Medulla oblongata (tissue), 1 donor: Measurements from ENCODE around the gene BET1L.
"Not testable (repeated sequence)": the region's sequence is repeated elsewhere in the genome, so short reads cannot be mapped to it uniquely, and the experiment has no call there.

ENCODE experiments used
- DNase-seq: peaks from one replicate; pipeline ENCODE4 v3.0.0-alpha.2; 2015; ENCODE audit errors: extremely low spot score

The BET1L gene

GRCh38 chr11:196786-197731, 10.1 kb downstream of the BET1L start:
- DNase-seq = no peak

DNA sequence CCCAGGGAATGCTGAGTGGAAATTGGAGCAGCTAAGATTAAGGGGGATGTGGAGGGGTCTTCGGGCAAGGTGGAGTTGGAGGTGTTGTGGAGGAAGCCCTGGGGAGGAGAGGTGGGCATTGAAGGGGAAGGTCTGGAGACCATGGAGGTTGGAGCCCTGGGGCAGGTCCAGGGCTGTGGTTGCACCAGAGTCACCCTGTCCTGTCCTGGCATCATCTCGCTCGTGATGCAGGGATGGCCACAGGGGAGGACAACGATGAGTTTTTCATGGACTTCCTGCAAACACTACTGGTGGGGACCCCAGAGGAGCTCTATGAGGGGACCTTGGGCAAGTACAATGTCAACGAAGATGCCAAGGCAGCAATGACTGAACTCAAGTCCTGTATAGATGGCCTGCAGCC, 13.7 kb downstream of the BET1L start:
- DNase-seq = not testable (repeated sequence)

- not testable (repeated sequence) for DNase-seq
These were observed 14.5 kb downstream of the BET1L start, which contains the start of gene SCGB1C1 for GRCh38 chr11:192674-193128. Gene SCGB1C1, plus strand, starts transcription at chr11:193078. Its CDS starts 22 bp downstream, at chr11:193100.

DNA sequence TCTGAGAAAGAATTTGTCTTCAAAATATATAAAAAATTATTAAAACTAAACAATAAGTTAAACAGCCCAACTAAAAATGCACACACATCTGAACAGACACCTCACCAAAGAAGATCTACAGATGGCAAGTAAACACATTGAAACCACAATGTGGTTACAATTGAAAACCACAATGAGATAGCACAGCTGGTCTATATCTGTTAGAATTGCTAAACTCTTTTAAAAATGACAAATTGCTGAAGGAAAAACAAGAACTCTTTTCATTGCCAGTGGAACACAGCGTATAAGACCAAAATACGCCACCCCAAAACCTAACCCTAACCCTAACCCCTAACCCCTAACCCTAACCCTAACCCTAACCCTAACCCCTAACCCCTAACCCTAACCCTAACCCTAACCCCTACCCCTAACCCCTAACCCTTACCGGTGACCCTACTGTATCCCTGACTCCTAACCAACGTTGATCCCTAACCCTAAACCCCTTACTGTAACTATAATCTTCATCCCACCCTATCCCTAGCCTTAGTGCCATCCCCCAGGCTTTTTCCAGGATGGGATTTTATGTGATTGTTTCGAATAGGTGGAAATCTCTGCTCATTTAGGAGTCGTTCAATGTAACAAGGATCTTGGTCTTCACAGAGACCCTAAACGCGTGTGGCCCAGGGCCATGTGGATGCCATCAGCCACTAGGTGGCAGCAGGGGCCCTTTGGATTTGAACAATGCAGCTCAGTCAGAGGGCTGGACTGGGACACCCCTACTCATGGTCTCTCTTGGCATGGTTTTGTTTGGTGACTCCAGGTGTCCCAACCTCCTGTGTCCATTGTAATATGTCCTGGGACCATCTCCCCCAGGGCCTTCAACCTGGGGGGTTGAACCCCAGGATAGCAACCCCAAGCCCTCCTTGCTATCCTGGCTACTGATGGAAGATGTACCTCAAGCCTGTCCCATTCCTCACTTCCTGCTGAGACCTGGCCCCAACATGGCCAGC, 15.4 kb downstream of the BET1L start:
- DNase-seq = not testable (repeated sequence)

- not testable (repeated sequence) for DNase-seq
These were observed 16.7 kb downstream of the BET1L start for GRCh38 chr11:190546-190945.

- not testable (repeated sequence) for DNase-seq
These were observed 17.3 kb downstream of the BET1L start for GRCh38 chr11:189843-190311.

DNA sequence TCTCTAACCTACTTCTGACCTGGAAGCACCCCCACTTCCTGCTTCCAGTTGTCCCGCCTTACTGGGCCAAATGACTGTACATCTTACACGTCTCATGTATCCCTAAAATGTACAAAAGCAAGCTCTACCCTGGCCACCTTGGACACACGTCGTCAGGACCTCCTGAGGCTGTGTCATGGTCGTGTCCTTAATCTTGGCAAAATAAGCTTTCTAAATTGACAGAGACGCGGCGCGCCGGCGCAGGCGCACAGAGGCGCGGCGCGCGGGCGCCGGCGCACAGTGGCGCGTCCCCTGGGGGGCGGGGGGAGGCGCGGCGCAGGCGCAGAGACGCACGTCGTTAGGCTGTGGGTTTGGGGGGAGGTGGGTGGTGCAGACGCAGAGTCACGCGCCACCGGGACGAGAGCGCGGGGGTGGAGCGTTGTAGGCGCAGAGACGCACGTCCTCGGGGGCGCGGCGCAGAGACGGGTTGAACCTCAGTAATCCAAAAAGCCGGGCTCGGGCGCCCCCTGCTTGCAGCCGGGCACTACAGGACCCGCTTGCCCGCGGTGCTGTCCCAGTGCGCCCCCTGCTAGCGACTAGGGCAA, 17.9 kb downstream of the BET1L start:
- not testable (repeated sequence) for DNase-seq

- DNase-seq = not testable (repeated sequence)
These were observed 27.0 kb downstream of the BET1L start for GRCh38 chr11:180242-180641.
